Amniotic stem cell (primary cell): ENCODE measurements around the gene UQCC5.
"Not testable (repeated sequence)": the region's sequence is repeated elsewhere in the genome, so short reads cannot be mapped to it uniquely, and the experiment has no call there.

Source experiments
- DNase-seq: peaks from one replicate; lab custom pipeline; 2025; lab: John Stamatoyannopoulos, UW

Gene UQCC5

GRCh38 chr3:52523386-52524257 is 12.8 kb upstream of the UQCC5 start:
- DNase-seq, result no peak

- no peak for DNase-seq
These were observed 12.1 kb upstream of the UQCC5 start for GRCh38 chr3:52524258-52524751.

GRCh38 chr3:52524752-52525679 is 11.4 kb upstream of the UQCC5 start:
- no peak for DNase-seq

- DNase-seq, result no peak
These were observed 10.5 kb upstream of the UQCC5 start for GRCh38 chr3:52525680-52526561.

- DNase-seq, result not testable (repeated sequence)
These were observed 9.8 kb upstream of the UQCC5 start for GRCh38 chr3:52526671-52527038.

- no peak for DNase-seq
These were observed 9.2 kb upstream of the UQCC5 start for GRCh38 chr3:52527039-52527731.

GRCh38 chr3:52527732-52528585 is 8.4 kb upstream of the UQCC5 start:
- DNase-seq, result no peak

GRCh38 chr3:52528586-52529375 is 7.6 kb upstream of the UQCC5 start:
- DNase-seq, result no peak

GRCh38 chr3:52529376-52530333 is 6.8 kb upstream of the UQCC5 start:
- DNase-seq, result no peak

GRCh38 chr3:52530918-52531826 is 5.2 kb upstream of the UQCC5 start:
- no peak for DNase-seq

GRCh38 chr3:52531860-52532516 is 4.4 kb upstream of the UQCC5 start:
- no peak for DNase-seq

GRCh38 chr3:52532517-52532837 is 3.9 kb upstream of the UQCC5 start:
- DNase-seq, result no peak

GRCh38 chr3:52532838-52533622 is 3.4 kb upstream of the UQCC5 start:
- no peak for DNase-seq

GRCh38 chr3:52533623-52534280 is 2.7 kb upstream of the UQCC5 start, which contains the start of gene NT5DC2:
TSS of gene NT5DC2 (minus strand) at chr3:52533857. CDS start at chr3:52533737, 120 bp downstream.
- no peak for DNase-seq
